Ovary (tissue), 9 donors: ENCODE measurements around the gene MUL1. TPM values are rescaled to one million over a fixed set of nuclear protein-coding genes. Genes with fewer than 3 reads are reported as not detected.

ENCODE experiments used
- DNase-seq, 5 donors: peaks; one replicate each; pipeline ENCODE4 v3.0.0-alpha.2; 2019 to 2020
- H3K27ac ChIP-seq, 2 donors: fragments of 200-600 bp; one replicate each; pipeline versions ENCODE4 v1.5.1 to v1.8.0; 2019 to 2022
- H3K27me3 ChIP-seq: fragments of 200-600 bp; one replicate; pipeline ENCODE4 v1.8.0; 2022
- H3K36me3 ChIP-seq: fragments of 200-600 bp; sonication (generic); one replicate; pipeline ENCODE4 v1.5.1; 2019
- H3K4me1 ChIP-seq: one replicate; pipeline ENCODE4 v1.8.1; 2013; ENCODE audit warnings: mild to moderate bottlenecking, moderate library complexity; ENCODE audit not compliant: insufficient read depth
- H3K4me3 ChIP-seq: fragments of 200-600 bp; sonication (generic); one replicate; pipeline ENCODE4 v1.5.1; 2017
- H3K9me3 ChIP-seq, 2 donors: fragments of 200-600 bp in 1 of 2; sonication (generic) in 1 of 2; one replicate each; pipeline versions ENCODE4 v1.5.1 to v1.8.1; 2013 to 2019; ENCODE audit warnings: mild to moderate bottlenecking in 1 of 2, moderate library complexity in 1 of 2
- EP300 ChIP-seq: sonication (generic); formaldehyde crosslinking; IDR thresholded peaks from one replicate; pipeline ENCODE4 v1.6.1; 2017; ENCODE audit warnings: antibody characterized with exemption
- POLR2A ChIP-seq: fragments of 450-650 bp; IDR thresholded peaks from one replicate; pipeline ENCODE4 v1.6.1; 2017; ENCODE audit warnings: antibody characterized with exemption, mild to moderate bottlenecking, moderate library complexity
- WGBS, 3 donors: extraction: QIAGEN DNeasy Blood & Tissue Kit in 1 of 3; methylation state at CpG; one replicate each; pipeline versions ENCODE4 v1.1.5 to v1.1.7; 2013 to 2017; 5-methylcytosine and 5-hydroxymethylcytosine counted together
- intact Hi-C, 4 donors: fragments of 100-400 bp; cut with DNase I; formaldehyde crosslinking; loops; one replicate each; pipeline versions ENCODE4 v1.11.0 to v1.15.1; 2022 to 2023
- polyA plus RNA-seq, 2 donors: library from polyadenylated mRNA; stranded (reverse); fragments of 200-250 nt in 1 of 2; fragments of 350-450 nt in 1 of 2; fragmentation: Illumina TruSeq in 1 of 2; extraction: RNeasy Lipid Tissue Mini Kit (QIAGEN cat#74804) in 1 of 2; gene quantifications; one replicate each; pipeline ENCODE4 v1.2.3, GENCODE V29; 2013 to 2014
- total RNA-seq, 7 donors: library from RNA; depleted of rRNA in 2 of 7; stranded (reverse); fragments of >200 nt in 2 of 7; fragmentation: NEBNext Ultra II Directional in 3 of 7; extraction: Animal tissue kit (Norgen Biotek cat#: 25700) in 3 of 7; gene quantifications; one replicate each; pipeline versions ENCODE4 v1.1.0 to v1.2.4, GENCODE V29; 2016 to 2023
- TF ChIP-seq, protein P1 (sequence below), 3 donors: fragments of 450-650 bp in 2 of 3; fragments of 200-600 bp in 1 of 3; IDR thresholded peaks; one replicate each; pipeline versions ENCODE4 v1.5.1 to v1.8.0; 2016 to 2022; ENCODE audit warnings: antibody characterized with exemption in 3 of 3, mild to moderate bottlenecking in 1 of 3
- donor health status: DM: no; HTN: no; CAD: no; lungs with moderate emphysema.
- donor health status: DM: no; HTN: no; CAD: no.
- donor health status: Bipolar disorder and iron deficiency.
- donor health status: DM: yes; HTN: yes; CAD: no.
- donor health status: DM: no; HTN: no; CAD: no.
- donor health status: DM: yes; HTN: yes; CAD: no.

MUL1 gene
- total and polyA plus RNA-seq, 9 donors, result 16.7 to 31.6 (median 23.9) TPM

- no peak for DNase-seq
- Histone ChIP-seq H3K4me3 (no peak overlapping the region), H3K36me3 (no peaks in the 10 kb centered on the region), H3K4me1 (no peaks in the 10 kb centered on the region), H3K27me3 (no peaks in the 10 kb centered on the region), H3K27ac (no peak overlapping the region), H3K9me3 (no peaks in the 10 kb centered on the region)
- 65 to 69% (median 67%) methylated on average over 4 of the region's 4 CpGs for WGBS, 3 donors
- intact Hi-C loops, result no loop called here
- TF ChIP-seq, protein P1, sequence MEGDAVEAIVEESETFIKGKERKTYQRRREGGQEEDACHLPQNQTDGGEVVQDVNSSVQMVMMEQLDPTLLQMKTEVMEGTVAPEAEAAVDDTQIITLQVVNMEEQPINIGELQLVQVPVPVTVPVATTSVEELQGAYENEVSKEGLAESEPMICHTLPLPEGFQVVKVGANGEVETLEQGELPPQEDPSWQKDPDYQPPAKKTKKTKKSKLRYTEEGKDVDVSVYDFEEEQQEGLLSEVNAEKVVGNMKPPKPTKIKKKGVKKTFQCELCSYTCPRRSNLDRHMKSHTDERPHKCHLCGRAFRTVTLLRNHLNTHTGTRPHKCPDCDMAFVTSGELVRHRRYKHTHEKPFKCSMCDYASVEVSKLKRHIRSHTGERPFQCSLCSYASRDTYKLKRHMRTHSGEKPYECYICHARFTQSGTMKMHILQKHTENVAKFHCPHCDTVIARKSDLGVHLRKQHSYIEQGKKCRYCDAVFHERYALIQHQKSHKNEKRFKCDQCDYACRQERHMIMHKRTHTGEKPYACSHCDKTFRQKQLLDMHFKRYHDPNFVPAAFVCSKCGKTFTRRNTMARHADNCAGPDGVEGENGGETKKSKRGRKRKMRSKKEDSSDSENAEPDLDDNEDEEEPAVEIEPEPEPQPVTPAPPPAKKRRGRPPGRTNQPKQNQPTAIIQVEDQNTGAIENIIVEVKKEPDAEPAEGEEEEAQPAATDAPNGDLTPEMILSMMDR (IDR thresholded peaks at IDR 0.05), result no peak
- no peak for TF ChIP-seq POLR2A
- TF ChIP-seq EP300, result no peak
These were observed 58.1 kb downstream of the MUL1 start for GRCh38 chr1:20449735-20450311.

Other genes with a start within 250 kb of the MUL1 start
- gene VWA5B1, start 217.3 kb downstream of the MUL1 start, total RNA-seq, result 1 to 10 TPM in 1 of 7 donors, under 1 TPM in 3, not detected in 3; 0.10 to 1.5 (median 0.21) TPM
- not detected for gene VWA5B1, start 217.3 kb downstream of the MUL1 start, polyA plus RNA-seq
- gene CAMK2N1, start 21.9 kb downstream of the MUL1 start, total RNA-seq, result 10 to 100 TPM; 11.3 to 95.9 (median 35.2) TPM
- gene CAMK2N1, start 21.9 kb downstream of the MUL1 start, polyA plus RNA-seq, result 10 to 100 TPM; 20.8 to 42.6 TPM
- gene FAM43B, start 44.4 kb upstream of the MUL1 start, total RNA-seq, result 1 to 10 TPM in 1 of 7 donors, under 1 TPM in 3, not detected in 3; 0.35 to 1.1 (median 0.69) TPM
- under 1 TPM; 0.04 to 0.22 TPM for gene FAM43B, start 44.4 kb upstream of the MUL1 start, polyA plus RNA-seq
- gene CDA, start 80.9 kb upstream of the MUL1 start, total RNA-seq, result 1 to 10 TPM in 5 of 7 donors, not detected in 2; 1.2 to 5.3 (median 1.8) TPM
- 1 to 10 TPM; 2.8 to 2.9 TPM for gene CDA, start 80.9 kb upstream of the MUL1 start, polyA plus RNA-seq
- 10 to 100 TPM; 40.8 to 70.5 (median 59.4) TPM for gene PINK1, start 125.3 kb upstream of the MUL1 start, total RNA-seq
- gene PINK1, start 125.3 kb upstream of the MUL1 start, polyA plus RNA-seq, result 10 to 100 TPM; 63.0 to 64.6 TPM
- gene DDOST, start 153.2 kb upstream of the MUL1 start, total RNA-seq, result 100 to 1,000 TPM in 6 of 7 donors, 10 to 100 TPM in 1; 95.5 to 228 (median 191) TPM
- 100 to 1,000 TPM; 168 to 172 TPM for gene DDOST, start 153.2 kb upstream of the MUL1 start, polyA plus RNA-seq
- gene KIF17, start 209.9 kb upstream of the MUL1 start, total RNA-seq, result 1 to 10 TPM in 4 of 7 donors, under 1 TPM in 3; 0.56 to 6.2 (median 2.2) TPM
- gene KIF17, start 209.9 kb upstream of the MUL1 start, polyA plus RNA-seq, result 1 to 10 TPM in 1 of 2 donors, under 1 TPM in 1; 1.00 to 2.2 TPM
- 1 to 10 TPM in 2 of 7 donors, under 1 TPM in 4, not detected in 1; 0.43 to 1.8 (median 0.77) TPM for gene SH2D5, start 224.6 kb upstream of the MUL1 start, total RNA-seq
- under 1 TPM; 0.15 TPM for gene SH2D5, start 224.6 kb upstream of the MUL1 start, polyA plus RNA-seq